ENCODE measurements around the gene CDKAL1. TPM values are rescaled to one million over a fixed set of nuclear protein-coding genes. Genes with fewer than 3 reads are reported as not detected.
A peak's percentile ranks its signal among the peaks of the same experiment; 100 is the strongest.

Gene CDKAL1
- total RNA-seq, 1 donor from 2014 or later, result 13.4 TPM

DNA sequence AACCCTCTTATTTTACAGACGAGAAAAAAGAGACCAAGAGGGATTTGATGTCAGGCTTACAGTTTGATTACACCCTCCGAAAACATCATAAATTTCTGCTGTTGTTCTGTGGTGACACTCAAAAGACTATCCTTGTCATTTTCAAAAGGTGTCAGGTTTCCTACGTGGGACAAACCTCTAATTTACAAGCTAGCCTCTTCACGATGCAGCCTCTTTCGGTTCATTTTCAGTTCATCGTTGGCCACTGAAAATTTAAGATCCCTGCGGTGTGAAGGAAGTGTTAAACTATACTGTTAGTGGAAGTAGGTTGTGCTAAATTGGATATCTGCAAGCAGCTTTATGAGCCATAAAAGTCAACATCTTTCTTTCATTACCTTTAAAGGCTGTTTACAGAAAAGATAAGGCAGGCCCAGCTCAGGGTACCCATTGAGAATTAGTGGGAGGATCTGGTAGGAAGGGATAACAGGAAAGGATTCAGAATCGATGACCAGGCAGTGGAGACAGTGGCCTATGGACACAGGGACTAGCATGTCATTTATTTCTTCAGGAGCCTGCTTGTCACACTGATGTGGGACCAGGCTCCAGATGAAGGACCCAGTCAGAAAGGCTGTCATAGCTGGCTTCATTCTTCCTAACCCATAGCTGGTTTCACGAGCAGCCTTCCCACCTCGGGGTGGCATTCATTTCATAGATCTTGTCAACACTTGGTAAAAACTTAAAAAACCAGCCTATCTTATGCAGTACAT, 730.2 kb downstream of the CDKAL1 start:
- peak; percentile 72 for FAIRE-seq

DNA sequence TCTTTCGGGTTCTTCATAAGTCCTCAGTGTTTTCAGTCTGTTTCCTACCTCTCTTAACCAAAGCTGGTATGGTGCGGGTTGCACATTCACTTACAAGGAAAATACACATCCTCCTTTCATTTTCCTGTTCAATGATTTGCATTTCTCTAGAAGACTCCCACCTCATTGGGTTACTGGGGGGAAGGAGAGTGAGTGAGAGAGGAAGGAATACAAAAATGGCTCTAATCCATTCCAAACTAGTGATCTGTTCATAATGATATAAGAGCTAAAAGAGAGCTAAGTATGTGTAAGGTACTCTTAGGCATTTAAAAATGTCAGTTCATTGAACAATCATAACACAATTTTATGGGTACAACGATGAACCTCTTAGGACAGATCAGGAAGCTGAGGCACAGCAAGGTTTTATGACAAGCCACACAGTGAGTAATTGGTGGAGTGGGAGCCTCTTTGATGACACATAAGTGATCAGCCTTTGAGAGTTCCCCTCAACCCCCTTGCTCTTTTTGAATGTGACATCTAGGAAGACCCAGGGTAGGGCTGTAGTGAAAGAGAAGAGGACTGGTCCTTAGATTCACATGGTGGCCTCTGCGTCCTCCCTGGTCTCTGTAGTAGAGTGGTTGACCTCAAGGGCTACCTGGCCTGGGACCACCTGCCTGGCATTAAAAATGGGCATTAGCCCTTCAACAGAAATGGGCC, 730.9 kb downstream of the CDKAL1 start:
- FAIRE-seq (no peak), DNase-seq (ENCODE audit: low read depth) (peak; percentile 50)
- TF ChIP-seq, protein P1, sequence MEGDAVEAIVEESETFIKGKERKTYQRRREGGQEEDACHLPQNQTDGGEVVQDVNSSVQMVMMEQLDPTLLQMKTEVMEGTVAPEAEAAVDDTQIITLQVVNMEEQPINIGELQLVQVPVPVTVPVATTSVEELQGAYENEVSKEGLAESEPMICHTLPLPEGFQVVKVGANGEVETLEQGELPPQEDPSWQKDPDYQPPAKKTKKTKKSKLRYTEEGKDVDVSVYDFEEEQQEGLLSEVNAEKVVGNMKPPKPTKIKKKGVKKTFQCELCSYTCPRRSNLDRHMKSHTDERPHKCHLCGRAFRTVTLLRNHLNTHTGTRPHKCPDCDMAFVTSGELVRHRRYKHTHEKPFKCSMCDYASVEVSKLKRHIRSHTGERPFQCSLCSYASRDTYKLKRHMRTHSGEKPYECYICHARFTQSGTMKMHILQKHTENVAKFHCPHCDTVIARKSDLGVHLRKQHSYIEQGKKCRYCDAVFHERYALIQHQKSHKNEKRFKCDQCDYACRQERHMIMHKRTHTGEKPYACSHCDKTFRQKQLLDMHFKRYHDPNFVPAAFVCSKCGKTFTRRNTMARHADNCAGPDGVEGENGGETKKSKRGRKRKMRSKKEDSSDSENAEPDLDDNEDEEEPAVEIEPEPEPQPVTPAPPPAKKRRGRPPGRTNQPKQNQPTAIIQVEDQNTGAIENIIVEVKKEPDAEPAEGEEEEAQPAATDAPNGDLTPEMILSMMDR (IDR thresholded peaks at IDR 0.05; ENCODE audit: insufficient read depth, low read length, severe bottlenecking), result no peak
- no peaks in the 10 kb centered on the region for H3K36me3 ChIP-seq (ENCODE audit: control insufficient read depth, insufficient read depth, low read length)
- no peak overlapping the region for H3K4me3 ChIP-seq (ENCODE audit: low read depth, low read length)
- no peaks in the 10 kb centered on the region for H3K27me3 ChIP-seq (ENCODE audit: control insufficient read depth, insufficient read depth, low read length)

More for the DNA sequence above, 730.2 kb downstream of the CDKAL1 start:
- TF ChIP-seq, protein P1 (IDR thresholded peaks at IDR 0.05; ENCODE audit: insufficient read depth, low read length, severe bottlenecking), result no peak
- Histone ChIP-seq H3K27me3 (ENCODE audit: control insufficient read depth, insufficient read depth, low read length) (no peaks in the 10 kb centered on the region), H3K4me3 (ENCODE audit: low read depth, low read length) (no peak overlapping the region), H3K36me3 (ENCODE audit: control insufficient read depth, insufficient read depth, low read length) (no peaks in the 10 kb centered on the region)
- DNase-seq (ENCODE audit: low read depth), result no peak

DNA sequence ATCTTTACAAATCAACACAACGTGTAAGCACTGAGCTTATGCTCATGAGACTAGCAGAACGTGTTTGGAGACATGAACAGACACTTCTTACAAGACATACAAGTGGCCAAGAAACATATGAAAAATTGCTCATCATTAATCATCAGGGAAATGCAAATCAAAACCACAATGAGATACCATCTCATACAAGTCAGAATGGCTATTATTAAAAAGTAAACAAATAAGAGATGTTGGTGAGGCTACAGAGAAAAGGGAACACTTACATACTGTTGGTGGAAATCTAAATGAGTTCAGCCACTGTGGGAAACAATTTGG, 731.4 kb downstream of the CDKAL1 start:
- DNase-seq (ENCODE audit: low read depth) (peak; percentile 98), FAIRE-seq (no peak)
- H3K27me3 ChIP-seq (ENCODE audit: control insufficient read depth, insufficient read depth, low read length), result no peaks in the 10 kb centered on the region
- TF ChIP-seq, protein P1 (IDR thresholded peaks at IDR 0.05; ENCODE audit: insufficient read depth, low read length, severe bottlenecking), result no peak
- no peak overlapping the region for H3K4me3 ChIP-seq (ENCODE audit: low read depth, low read length)
- no peaks in the 10 kb centered on the region for H3K36me3 ChIP-seq (ENCODE audit: control insufficient read depth, insufficient read depth, low read length)

DNA sequence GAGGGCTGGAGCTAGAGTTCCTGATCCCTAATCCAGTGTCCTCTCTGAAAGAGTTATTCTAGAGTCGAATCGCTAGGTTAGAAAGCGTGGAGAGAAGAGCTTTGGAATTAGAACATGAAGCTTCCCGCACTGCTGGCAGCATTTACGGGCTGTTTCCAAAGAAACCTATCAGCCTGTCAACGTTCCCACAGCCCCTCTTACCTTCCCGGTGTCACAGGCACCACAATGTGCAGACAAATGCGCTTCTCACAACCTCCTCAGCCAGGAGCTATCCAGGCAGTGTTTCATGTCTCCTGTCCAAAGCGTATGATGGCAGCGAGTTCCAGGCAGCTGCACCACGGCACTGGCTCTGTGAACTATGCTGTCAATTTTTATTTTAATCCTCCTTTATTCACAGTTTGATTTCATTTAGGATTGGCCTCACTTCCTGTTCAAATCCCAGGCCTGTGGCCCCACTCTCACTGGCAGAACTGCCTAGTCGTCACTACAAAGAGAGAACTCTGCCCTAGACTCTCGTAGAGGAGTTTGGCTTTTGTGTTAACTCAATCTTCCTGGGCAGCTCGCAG, 736.5 kb downstream of the CDKAL1 start:
- no peak for DNase-seq (ENCODE audit: low read depth)
- TF ChIP-seq, protein P1 (IDR thresholded peaks at IDR 0.05; ENCODE audit: insufficient read depth, low read length, severe bottlenecking), result no peak
- H3K4me3 ChIP-seq (ENCODE audit: low read depth, low read length), result no peak overlapping the region
- peak; percentile 43 for FAIRE-seq
- no peaks in the 10 kb centered on the region for H3K27me3 ChIP-seq (ENCODE audit: control insufficient read depth, insufficient read depth, low read length)
- no peaks in the 10 kb centered on the region for H3K36me3 ChIP-seq (ENCODE audit: control insufficient read depth, insufficient read depth, low read length)

DNA sequence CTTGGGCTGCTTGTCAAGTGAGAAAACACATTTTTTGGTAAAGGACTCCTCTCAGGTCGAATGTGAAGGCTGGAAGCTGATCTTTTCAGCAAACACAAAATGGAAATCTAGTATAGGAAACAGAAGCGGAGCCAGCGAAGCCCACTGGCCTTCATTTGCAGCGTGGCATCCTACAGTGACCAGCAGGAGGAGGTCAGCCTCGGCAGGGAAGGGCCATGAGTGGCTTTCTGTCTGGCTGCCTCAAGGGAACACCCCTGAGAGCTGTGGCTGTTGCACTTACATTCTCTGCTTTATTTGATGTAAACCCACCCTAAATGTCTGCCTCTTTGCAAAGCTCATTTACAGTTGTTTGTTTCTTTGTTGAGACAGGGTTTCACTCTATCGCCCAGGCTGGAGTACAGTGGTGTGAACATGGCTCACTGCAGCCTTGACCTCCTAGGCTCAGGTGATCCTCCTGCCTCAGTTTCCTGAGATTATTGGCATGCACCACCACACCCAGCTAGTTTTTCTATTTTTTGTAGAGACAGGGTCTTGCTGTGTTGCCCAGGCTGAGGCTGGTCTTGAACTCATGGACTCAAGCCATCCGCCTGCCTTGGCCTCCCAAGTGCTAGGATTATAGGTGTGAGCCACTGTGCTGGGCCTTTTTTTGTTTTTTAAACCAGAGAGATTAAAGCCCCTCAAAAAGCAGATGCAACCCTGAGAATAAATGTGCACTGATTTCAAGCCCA, 737.3 kb downstream of the CDKAL1 start:
- DNase-seq (ENCODE audit: low read depth) (no peak), FAIRE-seq (no peak)
- TF ChIP-seq, protein P1 (IDR thresholded peaks at IDR 0.05; ENCODE audit: insufficient read depth, low read length, severe bottlenecking), result no peak
- Histone ChIP-seq H3K4me3 (ENCODE audit: low read depth, low read length) (no peak overlapping the region), H3K27me3 (ENCODE audit: control insufficient read depth, insufficient read depth, low read length) (no peaks in the 10 kb centered on the region), H3K36me3 (ENCODE audit: control insufficient read depth, insufficient read depth, low read length) (no peaks in the 10 kb centered on the region)
